GM12874 (cell line): ENCODE data around the gene APBB3.

ENCODE experiments used
- TF ChIP-seq, protein P1 (sequence below): IDR thresholded peaks from 2 replicates; pipeline ENCODE4 v1.5.1; 2011; ENCODE audit warnings: low read depth, mild to moderate bottlenecking, control low read depth, low read length, moderate library complexity; ENCODE audit not compliant: insufficient read depth

Gene APBB3

DNA sequence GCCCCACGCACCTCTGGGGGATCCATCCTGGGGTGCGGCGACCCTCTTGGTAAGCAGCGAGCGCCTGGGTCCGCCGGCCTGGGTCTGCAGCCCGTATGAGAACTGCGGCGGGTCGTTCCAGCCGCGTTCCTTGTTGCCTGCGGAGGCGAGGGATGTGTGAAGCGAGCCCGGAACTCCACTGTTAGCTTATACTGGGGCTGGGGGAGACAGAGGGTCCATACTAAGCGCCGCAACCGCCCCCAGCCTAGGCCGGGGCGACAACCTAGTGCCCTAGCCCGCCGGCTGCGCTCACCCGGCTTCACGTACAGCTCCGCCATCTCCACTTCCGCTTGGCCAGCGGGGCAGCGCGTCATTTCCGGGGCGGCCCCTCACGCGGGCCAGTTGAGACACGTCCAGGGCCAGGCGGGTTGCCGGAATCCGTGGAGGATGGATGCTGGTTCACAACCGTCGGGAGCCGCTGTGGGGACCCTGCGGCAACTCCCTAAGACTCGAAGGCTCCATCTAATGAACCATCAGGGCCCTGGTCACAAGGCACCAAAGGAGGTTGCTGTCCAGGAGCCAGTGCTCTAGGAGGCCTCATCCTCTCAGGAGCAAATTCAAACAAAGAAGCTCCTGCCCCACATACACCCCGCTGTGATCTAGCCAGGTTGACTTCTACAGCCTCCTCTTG lies 7.1 kb downstream of the APBB3 start, which contains the start of gene SRA1:
SRA1 (minus strand) TSS at position 338 of the 670 bp plus-strand sequence; CDS start at position 317, 21 bp downstream.
- TF ChIP-seq, protein P1, sequence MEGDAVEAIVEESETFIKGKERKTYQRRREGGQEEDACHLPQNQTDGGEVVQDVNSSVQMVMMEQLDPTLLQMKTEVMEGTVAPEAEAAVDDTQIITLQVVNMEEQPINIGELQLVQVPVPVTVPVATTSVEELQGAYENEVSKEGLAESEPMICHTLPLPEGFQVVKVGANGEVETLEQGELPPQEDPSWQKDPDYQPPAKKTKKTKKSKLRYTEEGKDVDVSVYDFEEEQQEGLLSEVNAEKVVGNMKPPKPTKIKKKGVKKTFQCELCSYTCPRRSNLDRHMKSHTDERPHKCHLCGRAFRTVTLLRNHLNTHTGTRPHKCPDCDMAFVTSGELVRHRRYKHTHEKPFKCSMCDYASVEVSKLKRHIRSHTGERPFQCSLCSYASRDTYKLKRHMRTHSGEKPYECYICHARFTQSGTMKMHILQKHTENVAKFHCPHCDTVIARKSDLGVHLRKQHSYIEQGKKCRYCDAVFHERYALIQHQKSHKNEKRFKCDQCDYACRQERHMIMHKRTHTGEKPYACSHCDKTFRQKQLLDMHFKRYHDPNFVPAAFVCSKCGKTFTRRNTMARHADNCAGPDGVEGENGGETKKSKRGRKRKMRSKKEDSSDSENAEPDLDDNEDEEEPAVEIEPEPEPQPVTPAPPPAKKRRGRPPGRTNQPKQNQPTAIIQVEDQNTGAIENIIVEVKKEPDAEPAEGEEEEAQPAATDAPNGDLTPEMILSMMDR = no peak

DNA sequence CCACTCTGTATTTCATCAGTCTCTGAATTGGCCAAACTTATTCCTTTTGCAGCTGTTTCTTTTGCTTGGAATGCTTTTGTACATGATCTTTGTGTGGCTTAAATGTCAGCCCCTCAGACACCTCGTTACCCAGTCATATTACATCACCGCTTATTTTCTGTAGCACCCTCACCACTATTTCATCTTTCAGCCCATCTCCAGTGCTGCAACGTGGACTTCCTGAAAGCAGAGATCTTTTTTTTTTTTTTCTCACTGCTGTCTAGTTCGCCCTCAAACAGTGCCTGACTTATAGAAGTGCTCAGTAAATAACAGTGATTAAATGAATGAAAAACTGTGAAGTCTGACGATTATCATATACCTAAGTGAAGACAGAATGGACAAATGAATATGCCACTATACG lies 8.0 kb downstream of the APBB3 start:
- TF ChIP-seq, protein P1 = no peak

DNA sequence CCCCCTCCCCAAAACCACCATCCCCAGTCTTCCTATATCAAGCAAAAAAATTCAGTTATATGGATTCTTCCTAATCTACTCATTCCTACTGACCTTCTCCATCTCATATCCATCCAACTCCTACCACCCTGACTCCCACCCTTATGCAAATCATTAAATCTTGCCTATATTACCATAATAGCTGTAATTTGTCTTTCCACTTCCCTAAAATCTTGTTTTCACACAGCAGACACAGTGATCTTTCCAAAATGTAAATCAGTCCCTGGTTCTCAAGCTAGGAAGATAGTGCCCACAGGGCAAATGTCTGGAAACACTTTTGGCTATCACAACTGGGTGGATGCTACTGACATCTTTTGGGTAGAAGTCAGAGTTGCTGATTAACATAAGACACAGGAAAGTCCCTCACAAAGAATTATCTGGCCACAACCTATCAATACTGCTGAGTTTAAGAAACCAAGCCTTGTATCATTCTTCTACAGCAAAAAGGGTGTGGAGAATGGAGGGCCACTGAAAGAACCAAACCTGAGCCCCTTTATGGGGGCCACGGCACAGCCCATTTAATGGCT lies 8.6 kb downstream of the APBB3 start:
- TF ChIP-seq, protein P1 = no peak

DNA sequence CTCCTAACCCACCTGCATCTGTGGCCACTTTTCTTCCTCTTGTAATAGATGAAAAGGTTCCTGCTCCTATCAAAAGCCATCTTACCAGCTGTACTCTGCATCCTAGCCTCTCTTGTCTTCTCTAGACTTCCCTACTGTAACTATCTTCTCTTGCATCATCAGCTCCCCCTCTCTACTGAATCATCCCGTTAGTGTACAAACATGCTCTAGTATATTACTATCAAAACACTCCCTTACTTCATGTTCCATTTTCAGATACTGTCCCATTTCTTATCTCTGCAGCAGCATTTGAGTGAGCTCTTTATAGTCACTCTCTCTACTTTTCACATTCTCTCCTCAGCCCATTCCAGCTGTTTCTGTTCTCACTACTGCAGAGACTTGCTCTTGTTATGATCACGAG lies 9.9 kb downstream of the APBB3 start:
- TF ChIP-seq, protein P1 = no peak

DNA sequence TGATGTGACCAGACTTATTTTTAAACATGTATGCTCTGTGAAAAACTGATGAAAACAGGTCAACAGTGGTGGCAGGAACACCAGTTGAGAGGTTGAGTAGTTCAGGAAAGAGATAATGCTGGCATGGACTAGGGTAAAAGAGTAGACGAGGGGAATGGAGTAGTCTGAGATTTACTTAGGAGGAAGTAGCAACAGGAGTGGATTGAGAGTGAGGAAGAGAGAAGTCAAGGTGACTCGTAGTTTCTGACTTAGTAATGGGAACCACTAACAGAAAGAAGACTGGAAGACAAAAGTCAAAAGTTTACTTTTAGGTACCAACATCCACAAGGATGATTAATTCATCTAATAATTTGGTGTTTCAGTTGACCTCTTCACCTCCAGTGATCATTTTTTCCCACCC lies 10.7 kb downstream of the APBB3 start:
- TF ChIP-seq, protein P1 = no peak

DNA sequence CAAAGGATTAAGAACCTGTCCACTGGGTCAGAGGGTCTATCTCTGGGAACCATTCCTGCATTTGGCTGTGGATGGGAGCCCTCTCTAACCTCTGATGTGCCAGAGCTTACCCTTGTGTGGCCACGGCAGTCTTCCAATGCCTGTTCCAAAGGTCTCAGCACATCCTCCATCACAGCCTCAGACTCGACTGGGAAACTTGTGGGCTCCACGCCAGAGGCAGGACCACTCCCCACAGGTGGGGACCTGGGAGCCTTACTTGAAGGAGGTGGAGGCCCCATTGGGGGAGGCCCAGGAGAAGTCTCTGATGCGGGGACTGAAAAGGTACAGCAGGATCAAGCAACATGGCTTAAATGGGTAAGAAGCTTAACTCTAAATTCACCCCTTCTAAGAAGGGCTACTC lies 12.5 kb downstream of the APBB3 start:
- TF ChIP-seq, protein P1 = no peak

DNA sequence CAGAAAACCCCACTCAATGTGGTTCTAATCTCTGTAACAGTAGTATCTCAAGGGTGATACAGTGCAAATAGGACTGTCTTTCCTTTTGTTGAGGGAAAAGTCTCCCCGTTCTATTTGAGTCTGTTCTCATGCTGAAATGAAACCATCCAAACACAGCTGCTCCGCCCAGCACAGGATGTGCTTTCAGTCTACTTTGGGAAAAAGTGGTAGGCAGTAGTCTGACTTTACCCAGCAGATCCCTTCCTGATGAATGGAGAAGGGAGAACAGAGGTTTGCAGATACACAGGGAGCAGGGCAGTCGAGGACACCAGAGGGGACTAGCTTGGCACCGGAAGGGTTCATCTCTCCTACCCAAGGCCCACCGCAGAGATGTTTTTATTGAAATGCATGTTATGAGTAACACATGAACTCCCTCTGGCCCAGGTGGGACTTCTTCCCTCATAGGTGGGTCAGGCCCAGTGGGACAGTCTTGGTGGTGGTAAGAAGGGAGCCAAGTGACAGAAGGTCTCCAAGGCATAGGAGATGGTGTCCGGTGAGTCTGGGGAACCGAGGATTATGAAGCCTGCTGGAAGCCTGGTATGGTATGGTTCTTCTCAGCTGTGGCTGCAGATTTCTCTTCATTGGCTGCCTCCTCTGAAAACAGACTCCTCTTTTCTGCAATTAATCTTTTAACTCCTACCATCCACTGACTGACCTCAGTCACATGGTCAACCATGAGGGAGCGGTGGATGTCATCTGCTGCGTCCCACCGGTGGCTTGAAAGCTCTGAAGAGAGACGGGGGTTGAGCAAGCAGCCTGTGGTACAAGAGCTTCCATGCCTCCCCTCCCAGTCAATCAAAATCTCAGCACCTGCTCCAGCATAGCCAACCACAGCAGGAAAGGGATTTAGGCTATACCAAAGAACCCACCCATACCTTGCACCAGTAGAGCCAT lies 14.0 kb downstream of the APBB3 start:
- TF ChIP-seq, protein P1 = no peak
